ENCODE data around the gene UBB.

GRCh38 chr17:16378636-16379282, 2.1 kb upstream of the UBB start:
- no peak for TF ChIP-seq CTCF (IDR thresholded peaks at IDR 0.05)
- no peak for TF ChIP-seq POLR2A (IDR thresholded peaks at IDR 0.05)

Measured in thyroid gland (tissue), 4 donors.